ENCODE data around the gene LAMA1. TPM values are rescaled to one million over a fixed set of nuclear protein-coding genes. Genes with fewer than 3 reads are reported as not detected.

LAMA1 gene
- total and polyA plus RNA-seq, 2 donors (not counting 3 experiments of a cell fraction or from before 2014, with no cell fraction given), result 0.04 TPM; not detected in 1

DNA sequence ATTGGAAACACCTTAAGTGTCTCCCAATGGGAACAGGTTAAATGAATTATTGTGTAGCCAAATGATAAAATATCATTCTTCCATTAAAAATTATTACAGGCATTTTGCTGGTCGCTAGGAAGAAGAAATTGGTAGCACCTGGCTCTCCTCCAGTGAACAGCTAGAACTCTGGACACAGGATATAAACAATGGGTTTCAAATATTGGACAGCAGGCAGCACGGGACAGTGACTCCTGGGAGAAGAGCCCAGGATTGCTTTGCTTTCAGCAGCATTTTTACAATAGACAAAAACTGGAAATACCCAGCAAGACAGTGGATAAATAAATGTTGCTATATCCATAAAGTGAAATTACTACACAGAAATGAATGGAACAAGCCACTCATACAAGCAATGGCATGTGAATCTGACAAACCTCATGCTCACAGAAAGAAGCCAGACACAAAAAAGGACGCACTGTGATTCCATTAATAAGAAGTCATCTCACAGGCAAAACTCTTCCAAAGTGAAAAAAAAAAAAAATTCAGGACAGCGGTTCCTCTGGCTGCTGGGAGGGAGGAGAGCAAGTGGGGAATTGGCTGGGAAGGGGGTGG lies 50.5 kb downstream of the LAMA1 start:
- Histone ChIP-seq H3K27me3 (ENCODE audit: control insufficient read depth in 2 of 2, insufficient read depth in 2 of 2, low read length in 2 of 2) (peaks cover 0 to 4% of the 10 kb centered on the region in 2 experiments), H3K9me1 (replicated peaks; ENCODE audit: control insufficient read depth, extremely low read depth, insufficient read depth, low read length) (no peaks in the 10 kb centered on the region), H2AFZ (ENCODE audit: low read depth, low read length) (no peak overlapping the region), H3K4me2 (ENCODE audit: insufficient read depth, low read length) (no peak overlapping the region), H3K9me3 (replicated peaks; ENCODE audit: control insufficient read depth, insufficient read depth, low read length) (no peaks in the 10 kb centered on the region), H3K4me1 (ENCODE audit: control insufficient read depth, extremely low read depth, insufficient read depth, low read length) (no peaks in the 10 kb centered on the region), H3K9ac (replicated peaks; ENCODE audit: extremely low read depth, insufficient read depth, low read length) (no peak overlapping the region), H3K27ac (ENCODE audit: insufficient read depth, low read depth, low read length) (no peak overlapping the region), H3K36me3 (ENCODE audit: control insufficient read depth in 2 of 2, extremely low read depth in 1 of 2, insufficient read depth in 2 of 2, low read length in 2 of 2) (no peaks in the 10 kb centered on the region), H3K79me2 (ENCODE audit: control insufficient read depth, insufficient read depth, low read length) (no peaks in the 10 kb centered on the region), H4K20me1 (replicated peaks; ENCODE audit: control insufficient read depth, extremely low read depth, insufficient read depth, low read length) (no peaks in the 10 kb centered on the region), H3K4me3 (replicated peaks in 1 of 3; ENCODE audit: insufficient read depth in 1 of 3, low read depth in 1 of 3, low read length in 3 of 3) (no peak overlapping the region)
- DNase-seq (ENCODE audit: low read depth, low spot score) (no peak), FAIRE-seq (no peak)
- dilution Hi-C loops (cut with MboI; ENCODE audit: extremely low pct_ligation_motif_present, low sequenced_read_pairs) (no loop called here), intact Hi-C loops (cut with micrococcal nuclease) (no loop called here)
- ChIA-PET CTCF (no interaction called here), POLR2A (no interaction called here)
- no TSS peak for BruUV-seq (replicated peaks)
- TF ChIP-seq MYC (IDR thresholded peaks at IDR 0.05; ENCODE audit: low read depth, low read length) (no peak), GATA2 (IDR thresholded peaks at IDR 0.05; ENCODE audit: insufficient read depth, insufficient read length, low read depth, low read length) (no peak), FOS (IDR thresholded peaks at IDR 0.05; ENCODE audit: borderline replicate concordance, insufficient read depth, low read length) (no peak), EZH2 (IDR thresholded peaks at IDR 0.05; ENCODE audit: borderline replicate concordance, low read depth, low read length, severe bottlenecking) (no peak), JUN (IDR thresholded peaks at IDR 0.05; ENCODE audit: borderline replicate concordance, insufficient read depth, insufficient read length, low read depth) (no peak), POLR2AphosphoS5 (IDR thresholded peaks at IDR 0.05; ENCODE audit: insufficient read depth, low read depth, low read length) (no peak), POLR2A (IDR thresholded peaks at IDR 0.05; ENCODE audit: low read depth, low read length) (no peak)
- TF ChIP-seq, protein P1, sequence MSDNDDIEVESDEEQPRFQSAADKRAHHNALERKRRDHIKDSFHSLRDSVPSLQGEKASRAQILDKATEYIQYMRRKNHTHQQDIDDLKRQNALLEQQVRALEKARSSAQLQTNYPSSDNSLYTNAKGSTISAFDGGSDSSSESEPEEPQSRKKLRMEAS (IDR thresholded peaks at IDR 0.05; ENCODE audit: insufficient read depth, insufficient read length), result no peak
- TF ChIP-seq, protein P2, sequence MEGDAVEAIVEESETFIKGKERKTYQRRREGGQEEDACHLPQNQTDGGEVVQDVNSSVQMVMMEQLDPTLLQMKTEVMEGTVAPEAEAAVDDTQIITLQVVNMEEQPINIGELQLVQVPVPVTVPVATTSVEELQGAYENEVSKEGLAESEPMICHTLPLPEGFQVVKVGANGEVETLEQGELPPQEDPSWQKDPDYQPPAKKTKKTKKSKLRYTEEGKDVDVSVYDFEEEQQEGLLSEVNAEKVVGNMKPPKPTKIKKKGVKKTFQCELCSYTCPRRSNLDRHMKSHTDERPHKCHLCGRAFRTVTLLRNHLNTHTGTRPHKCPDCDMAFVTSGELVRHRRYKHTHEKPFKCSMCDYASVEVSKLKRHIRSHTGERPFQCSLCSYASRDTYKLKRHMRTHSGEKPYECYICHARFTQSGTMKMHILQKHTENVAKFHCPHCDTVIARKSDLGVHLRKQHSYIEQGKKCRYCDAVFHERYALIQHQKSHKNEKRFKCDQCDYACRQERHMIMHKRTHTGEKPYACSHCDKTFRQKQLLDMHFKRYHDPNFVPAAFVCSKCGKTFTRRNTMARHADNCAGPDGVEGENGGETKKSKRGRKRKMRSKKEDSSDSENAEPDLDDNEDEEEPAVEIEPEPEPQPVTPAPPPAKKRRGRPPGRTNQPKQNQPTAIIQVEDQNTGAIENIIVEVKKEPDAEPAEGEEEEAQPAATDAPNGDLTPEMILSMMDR (IDR thresholded peaks at IDR 0.05; ENCODE audit: extremely low read depth in 1 of 2, insufficient read depth in 1 of 2, low read depth in 1 of 2, low read length in 2 of 2), result no peak

Measured in endothelial cell of umbilical vein (primary cell).